GM10248 (cell line): Measurements from ENCODE around the gene B4GALNT3.

Experiments used
- CTCF ChIA-PET: fragments of 300-600 bp; sonication (Branson Sonifier 250); formaldehyde crosslinking; extraction: SDS; loops from one replicate; lab custom pipeline; 2021; ENCODE audit warnings: antibody characterized with exemption; lab: Yijun Ruan, JAX
- POLR2A ChIA-PET: fragments of 350-650 bp; sonication (Branson Sonifier 250); formaldehyde crosslinking; extraction: SDS; loops from one replicate; lab custom pipeline; 2020; ENCODE audit warnings: antibody characterized with exemption; lab: Yijun Ruan, JAX
- DNase-seq: peaks from one replicate; pipeline ENCODE4 v3.0.0; 2012; ENCODE audit errors: extremely low spot score
- TF ChIP-seq, protein P1 (sequence below): IDR thresholded peaks from 2 replicates; pipeline ENCODE4 v1.5.1; 2012; ENCODE audit warnings: mild to moderate bottlenecking, low read depth; ENCODE audit errors: extremely low read depth, missing control alignments, control extremely low read depth

Gene B4GALNT3

DNA sequence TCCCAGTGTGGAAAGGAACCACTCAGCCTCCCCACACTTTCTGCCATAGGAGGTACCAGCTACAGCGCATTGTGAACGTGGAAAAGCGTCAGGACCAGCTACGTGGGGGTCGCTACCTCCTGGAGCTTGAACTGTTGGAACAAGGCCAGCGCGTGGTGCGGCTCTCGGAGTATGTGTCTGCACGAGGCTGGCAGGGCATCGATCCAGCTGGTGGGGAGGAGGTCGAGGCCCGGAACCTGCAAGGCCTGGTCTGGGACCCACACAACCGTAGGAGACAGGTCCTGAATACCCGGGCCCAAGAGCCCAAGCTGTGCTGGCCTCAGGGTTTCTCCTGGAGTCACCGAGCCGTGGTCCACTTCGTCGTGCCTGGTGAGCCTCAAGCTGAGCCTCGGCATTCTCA lies 96.8 kb downstream of the B4GALNT3 start:
- ChIA-PET CTCF (interaction anchor here (1.4 to 2.8 kb wide), 5 partner anchors 8 to 103 kb away, joined by 3 to 16 read pairs (median 4); no protein-coding TSS in a partner anchor), POLR2A (no interaction called here)
- TF ChIP-seq, protein P1, sequence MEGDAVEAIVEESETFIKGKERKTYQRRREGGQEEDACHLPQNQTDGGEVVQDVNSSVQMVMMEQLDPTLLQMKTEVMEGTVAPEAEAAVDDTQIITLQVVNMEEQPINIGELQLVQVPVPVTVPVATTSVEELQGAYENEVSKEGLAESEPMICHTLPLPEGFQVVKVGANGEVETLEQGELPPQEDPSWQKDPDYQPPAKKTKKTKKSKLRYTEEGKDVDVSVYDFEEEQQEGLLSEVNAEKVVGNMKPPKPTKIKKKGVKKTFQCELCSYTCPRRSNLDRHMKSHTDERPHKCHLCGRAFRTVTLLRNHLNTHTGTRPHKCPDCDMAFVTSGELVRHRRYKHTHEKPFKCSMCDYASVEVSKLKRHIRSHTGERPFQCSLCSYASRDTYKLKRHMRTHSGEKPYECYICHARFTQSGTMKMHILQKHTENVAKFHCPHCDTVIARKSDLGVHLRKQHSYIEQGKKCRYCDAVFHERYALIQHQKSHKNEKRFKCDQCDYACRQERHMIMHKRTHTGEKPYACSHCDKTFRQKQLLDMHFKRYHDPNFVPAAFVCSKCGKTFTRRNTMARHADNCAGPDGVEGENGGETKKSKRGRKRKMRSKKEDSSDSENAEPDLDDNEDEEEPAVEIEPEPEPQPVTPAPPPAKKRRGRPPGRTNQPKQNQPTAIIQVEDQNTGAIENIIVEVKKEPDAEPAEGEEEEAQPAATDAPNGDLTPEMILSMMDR, result no peak

DNA sequence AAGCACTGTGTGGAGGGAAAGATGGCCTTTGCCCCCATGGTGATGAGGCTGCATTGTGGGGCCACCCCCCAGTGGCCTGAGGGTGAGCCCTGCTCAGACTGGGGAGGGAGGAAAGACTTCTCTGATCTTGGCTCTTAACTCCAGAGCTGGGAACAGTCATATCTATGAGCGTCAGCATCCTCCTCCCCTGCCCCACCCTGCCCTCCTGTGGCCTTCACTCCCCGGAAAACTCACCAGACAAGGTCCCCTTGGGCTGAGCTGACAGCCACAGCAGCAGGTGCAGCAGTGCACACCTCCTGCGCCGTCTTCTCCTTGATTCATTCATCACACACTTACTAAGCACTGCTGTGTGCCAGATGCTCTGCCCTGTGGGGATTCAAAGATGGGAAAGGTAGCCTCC lies 98.8 kb downstream of the B4GALNT3 start:
- POLR2A ChIA-PET, result no interaction called here
- CTCF ChIA-PET, result interaction anchor here (1.2 to 3.5 kb wide), 6 partner anchors 11 to 116 kb away, joined by 3 to 15 read pairs (median 5); no protein-coding TSS in a partner anchor
- DNase-seq, result no peak
- TF ChIP-seq, protein P1, result no peak

More for the DNA sequence above, 96.8 kb downstream of the B4GALNT3 start:
- DNase-seq, result no peak

DNA sequence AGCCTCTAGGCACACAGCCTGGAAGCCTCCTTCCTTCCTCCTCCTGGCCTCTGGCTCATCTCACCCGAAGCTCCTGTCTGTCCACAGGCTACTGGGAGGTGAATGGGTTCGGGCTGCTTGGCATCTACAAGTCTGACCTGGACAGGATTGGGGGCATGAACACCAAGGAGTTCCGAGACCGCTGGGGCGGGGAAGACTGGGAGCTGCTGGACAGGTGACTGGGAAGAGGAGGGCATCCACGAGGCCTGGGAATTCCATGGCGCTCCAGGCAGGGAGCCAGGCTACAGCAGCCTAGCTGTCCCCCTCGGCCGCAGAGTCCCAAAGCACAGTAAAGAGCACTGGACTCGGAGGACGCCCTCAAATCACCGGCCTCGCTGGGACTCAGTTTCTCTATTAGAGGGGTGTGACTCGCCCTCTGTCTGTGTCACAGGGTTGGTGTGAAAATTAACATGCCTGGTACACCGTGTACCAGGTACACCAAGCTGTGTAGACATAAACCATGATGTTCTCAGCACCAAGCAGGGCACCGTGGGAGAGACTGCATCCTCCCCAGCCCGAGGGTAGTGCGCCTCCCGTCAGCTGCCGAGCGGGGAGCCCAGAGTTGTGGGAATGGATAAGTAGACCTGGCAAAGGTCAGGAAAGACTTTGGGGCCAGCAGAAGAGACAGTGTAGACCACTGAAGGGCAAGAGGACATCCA lies 99.6 kb downstream of the B4GALNT3 start:
- POLR2A ChIA-PET, result no interaction called here

DNA sequence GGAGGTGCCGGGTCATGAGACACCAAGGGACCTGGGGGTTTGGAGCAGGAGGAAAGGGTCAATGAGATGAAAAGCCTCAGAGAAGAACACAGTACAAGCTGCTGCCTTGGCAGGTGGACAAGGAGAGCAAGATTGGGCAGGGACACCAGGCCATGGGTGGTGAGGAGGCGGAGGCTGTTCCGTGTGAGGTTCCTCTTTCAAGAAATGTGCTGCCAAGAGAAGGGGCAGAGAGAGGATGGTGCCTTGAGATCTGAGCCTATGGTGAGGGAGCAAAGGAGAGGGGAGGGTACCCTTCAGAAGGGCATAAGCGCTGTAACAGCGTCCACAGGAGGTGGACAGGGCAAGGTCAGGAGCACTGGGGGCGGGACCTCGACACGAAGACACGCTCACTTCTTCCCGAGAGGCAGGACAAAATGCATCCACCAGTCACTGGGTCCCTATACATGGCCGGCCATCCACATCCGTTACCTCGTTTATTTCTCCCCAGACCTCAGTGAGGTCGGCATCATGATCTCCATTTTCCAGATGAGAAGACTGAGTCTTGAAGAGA lies 100.2 kb downstream of the B4GALNT3 start:
- CTCF ChIA-PET, result interaction anchor here (1.5 to 3.5 kb wide), 3 partner anchors 10 to 106 kb away, joined by 4 to 15 read pairs (median 14); no protein-coding TSS in a partner anchor

More for the DNA sequence above, 99.6 kb downstream of the B4GALNT3 start:
- TF ChIP-seq, protein P1, result no peak
- CTCF ChIA-PET, result interaction anchor here (1.2 to 3.5 kb wide), 5 partner anchors 11 to 117 kb away, joined by 3 to 15 read pairs (median 6); no protein-coding TSS in a partner anchor
- DNase-seq, result no peak

DNA sequence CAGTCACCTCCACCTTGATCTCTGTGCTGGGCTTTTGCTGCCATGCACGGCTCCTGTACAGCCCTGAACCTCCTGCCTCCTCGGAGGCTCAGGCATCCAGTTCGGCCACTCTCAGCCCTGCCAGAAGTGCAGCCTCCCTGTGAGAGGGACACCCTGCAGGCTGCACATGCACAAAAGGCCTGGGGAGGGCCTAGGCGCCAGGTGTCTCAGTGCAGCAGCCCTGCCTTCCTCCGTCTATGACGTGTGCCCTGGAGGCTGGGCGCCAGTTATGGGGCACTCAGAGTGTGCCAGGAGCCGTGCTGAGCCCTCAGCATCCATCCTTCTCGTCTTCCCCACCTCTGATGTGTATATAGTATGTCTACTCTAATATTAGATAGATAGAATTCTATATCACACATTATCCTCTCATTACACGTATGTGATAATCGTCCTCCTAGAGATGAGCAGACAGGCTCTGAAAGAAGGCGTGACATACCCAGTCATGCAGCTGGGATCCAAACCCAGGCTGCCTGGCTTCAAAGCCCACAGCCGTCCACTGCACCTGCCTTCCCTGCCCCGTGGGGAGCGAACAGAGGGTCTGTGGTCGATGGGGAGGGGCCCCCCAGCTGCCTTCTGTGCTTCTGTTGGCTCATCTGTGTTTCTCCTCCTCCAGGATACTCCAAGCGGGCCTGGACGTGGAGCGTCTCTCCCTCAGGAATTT lies 101.1 kb downstream of the B4GALNT3 start:
- ChIA-PET POLR2A (no interaction called here), CTCF (interaction anchor here (1.1 to 3.5 kb wide), 4 partner anchors 9 to 107 kb away, joined by 3 to 14 read pairs (median 4); no protein-coding TSS in a partner anchor)
- DNase-seq, result no peak
- TF ChIP-seq, protein P1, result no peak

More for the DNA sequence above, 100.2 kb downstream of the B4GALNT3 start:
- no peak for DNase-seq
- TF ChIP-seq, protein P1, result no peak
- POLR2A ChIA-PET, result no interaction called here

DNA sequence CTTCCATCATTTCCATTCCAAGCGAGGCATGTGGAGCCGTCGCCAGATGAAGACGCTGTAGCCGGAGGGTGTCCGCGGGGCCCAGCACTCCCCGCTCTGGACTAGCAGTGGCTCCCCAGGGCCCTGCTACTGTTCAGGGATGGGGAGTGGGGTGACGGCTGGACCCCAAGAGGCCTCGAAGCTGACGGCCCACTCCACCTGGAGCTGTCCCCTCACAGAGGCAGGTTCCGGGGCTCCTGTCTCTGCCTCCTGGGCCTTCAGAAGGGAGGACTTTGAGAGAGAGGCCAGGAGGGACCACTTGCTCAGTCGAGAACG lies 101.6 kb downstream of the B4GALNT3 start:
- no peak for DNase-seq
- CTCF ChIA-PET, result interaction anchor here (1.0 to 1.6 kb wide), 5 partner anchors 9 to 378 kb away, joined by 3 to 4 read pairs (median 3); no protein-coding TSS in a partner anchor
- TF ChIP-seq, protein P1, result no peak
- POLR2A ChIA-PET, result no interaction called here
